T-helper 9 cell (primary cell): ENCODE results near the gene COIL.

Experiments used
- DNase-seq: peaks from one replicate; pipeline ENCODE4 v3.0.0-alpha.2; 2020

The COIL gene

GRCh38 chr17:56908001-56908542 lies 52.8 kb downstream of the COIL start:
- DNase-seq, result no peak

- DNase-seq, result no peak
These were observed 57.3 kb downstream of the COIL start for GRCh38 chr17:56903560-56903959.

DNA sequence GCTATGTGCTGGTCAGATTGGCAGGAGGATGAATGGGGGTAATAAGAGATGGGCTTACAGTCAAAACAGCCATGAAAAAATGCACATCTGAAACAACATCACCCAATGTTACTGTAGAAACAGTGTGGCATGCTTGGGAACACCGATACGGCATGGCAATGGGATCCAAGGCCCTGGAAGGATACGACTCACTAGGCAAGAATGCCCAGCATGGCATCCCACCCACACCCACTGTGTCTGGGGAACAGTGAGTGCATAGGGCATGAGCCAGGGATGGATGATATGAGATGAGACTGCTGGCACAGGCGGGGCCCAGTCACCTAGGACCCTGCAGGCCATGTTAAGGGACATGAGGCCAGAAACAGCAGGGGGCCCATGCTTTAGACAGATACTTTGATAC lies 58.5 kb downstream of the COIL start:
- no peak for DNase-seq

- no peak for DNase-seq
These were observed 61.4 kb downstream of the COIL start for GRCh38 chr17:56899403-56899802.

GRCh38 chr17:56898874-56899273 lies 62.0 kb downstream of the COIL start:
- DNase-seq, result no peak

GRCh38 chr17:56897646-56898424 lies 63.0 kb downstream of the COIL start:
- no peak for DNase-seq

- no peak for DNase-seq
These were observed 63.9 kb downstream of the COIL start for GRCh38 chr17:56896968-56897359.

DNA sequence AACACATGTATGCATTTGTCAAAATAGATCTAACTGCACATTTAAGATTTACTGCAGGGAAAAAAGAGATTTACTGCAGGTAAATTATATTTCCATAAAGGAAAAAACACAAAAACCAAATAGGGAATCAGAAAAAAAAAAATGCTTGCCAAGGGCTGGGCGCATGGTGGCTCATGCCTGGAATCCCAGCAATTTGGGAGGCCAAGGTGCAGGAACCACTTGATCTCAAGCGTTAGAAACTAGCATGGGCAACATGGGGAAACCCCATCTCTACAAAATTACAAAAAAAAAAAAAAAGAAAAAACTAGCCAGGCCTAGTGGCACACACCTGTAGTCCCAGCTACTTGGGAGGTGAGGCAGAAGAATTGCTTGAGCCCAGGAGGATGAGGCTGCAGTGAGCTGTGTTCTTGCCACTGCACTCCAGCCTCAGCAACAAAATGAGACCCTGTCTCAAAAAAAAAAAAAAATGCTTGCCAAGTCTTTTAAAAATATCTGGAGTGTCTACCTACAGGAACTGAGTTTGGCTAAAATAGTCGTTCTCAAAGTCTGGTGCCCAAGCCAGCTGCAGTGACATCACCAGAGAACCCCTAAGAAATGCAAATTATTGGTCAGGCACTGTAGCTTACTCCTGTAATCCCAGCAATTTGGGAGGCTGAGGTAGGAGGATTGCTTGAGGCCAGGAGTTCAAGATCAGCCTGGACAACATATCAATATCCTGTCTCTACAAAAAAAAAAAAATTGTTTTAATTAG lies 64.5 kb downstream of the COIL start:
- DNase-seq, result no peak

DNA sequence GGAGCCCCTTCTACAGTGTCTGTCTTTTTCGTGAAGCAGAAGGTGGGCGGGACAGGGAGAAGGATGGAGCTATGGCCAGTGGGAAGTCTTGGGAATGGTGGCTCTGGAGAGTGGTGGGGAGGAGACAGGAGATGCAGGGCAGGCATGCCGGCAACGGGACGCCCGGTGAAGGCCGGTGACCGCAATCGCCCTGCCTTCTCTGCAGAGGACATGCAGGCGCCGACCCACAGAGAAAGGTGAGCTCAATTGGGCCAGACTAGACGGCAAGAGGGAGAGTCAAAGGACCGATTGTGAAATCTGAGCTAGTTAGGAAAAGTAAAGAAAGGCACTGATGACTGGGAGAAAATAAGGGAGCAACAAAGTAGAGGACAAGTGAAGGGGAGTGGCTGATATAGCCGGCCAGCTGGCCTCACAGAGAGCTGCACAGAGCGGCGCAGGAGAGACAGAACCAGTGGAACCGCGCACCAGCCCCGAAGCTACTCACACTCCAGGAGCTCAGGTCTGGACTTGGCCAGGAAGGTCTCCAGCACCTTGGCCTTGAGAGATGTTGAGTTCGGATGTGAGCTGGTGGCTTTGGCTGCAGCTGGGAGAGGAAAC lies 65.9 kb downstream of the COIL start:
- DNase-seq, result no peak

DNA sequence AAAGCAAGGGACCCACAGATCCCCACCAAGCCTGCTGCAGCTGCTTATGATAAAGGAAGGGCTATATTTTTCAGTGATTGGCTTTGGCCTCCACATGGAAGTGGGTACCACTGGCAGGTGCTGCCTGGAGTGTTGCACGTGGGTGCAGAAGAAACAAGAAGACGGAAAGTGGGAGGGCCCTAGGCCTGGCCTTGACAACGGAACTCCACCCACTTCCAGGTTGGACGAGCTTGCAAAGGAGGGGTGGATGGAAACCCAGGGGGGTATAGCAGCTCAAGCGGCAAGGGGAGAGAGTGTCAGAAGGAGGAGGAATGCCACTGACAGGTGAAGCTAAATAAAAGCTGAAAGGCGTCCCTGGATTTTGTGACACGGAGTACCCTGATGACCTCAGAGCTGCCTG lies 67.3 kb downstream of the COIL start:
- no peak for DNase-seq

GRCh38 chr17:56892333-56892732 lies 68.5 kb downstream of the COIL start:
- DNase-seq, result no peak

GRCh38 chr17:56891751-56892150 lies 69.1 kb downstream of the COIL start:
- DNase-seq, result peak; percentile 41

GRCh38 chr17:56890906-56891674 lies 69.8 kb downstream of the COIL start:
- DNase-seq, result no peak

DNA sequence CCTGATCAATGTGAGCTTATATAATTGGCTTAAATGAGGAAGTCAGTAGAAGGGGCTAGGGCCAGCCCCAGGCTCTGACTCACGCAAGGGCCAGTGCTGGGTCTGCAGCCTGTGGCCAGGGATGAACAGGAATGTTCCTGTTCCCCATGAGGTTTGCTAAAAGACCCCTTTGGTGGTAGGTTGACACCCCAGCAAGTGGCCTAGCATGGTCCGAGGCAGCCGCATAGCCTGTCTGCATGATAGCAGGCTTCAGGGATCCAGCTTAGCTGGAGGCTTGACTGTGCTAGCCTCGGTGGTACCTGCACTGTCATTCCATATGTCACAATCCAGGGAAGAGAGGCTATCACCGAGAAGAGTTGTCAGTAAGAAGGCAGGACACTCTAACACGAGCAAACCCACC lies 70.5 kb downstream of the COIL start:
- no peak for DNase-seq
